T-helper 1 cell treated with Interleukin-12 subunit alpha and Interleukin-12 subunit beta and Interleukin-4 antibody, amounts not matched to agents 30 μg/mL and 1 μg/mL, for 36 hours (primary cell): ENCODE results near the gene CHKB.
A peak's percentile ranks its signal among the peaks of the same experiment; 100 is the strongest.
"Not testable (repeated sequence)": the region's sequence is repeated elsewhere in the genome, so short reads cannot be mapped to it uniquely, and the experiment has no call there.

ENCODE experiments used
- H3K27ac Mint-ChIP-seq: one replicate; pipeline ENCODE4 v1.8.0; 2021; ENCODE audit warnings: mild to moderate bottlenecking, mixed read lengths
- H3K27me3 Mint-ChIP-seq: one replicate; pipeline ENCODE4 v1.8.0; 2021; ENCODE audit warnings: low read depth, mixed read lengths
- H3K36me3 Mint-ChIP-seq: one replicate; pipeline ENCODE4 v1.8.0; 2021; ENCODE audit warnings: low read depth, mixed read lengths
- H3K4me1 Mint-ChIP-seq: one replicate; pipeline ENCODE4 v1.8.0; 2021; ENCODE audit warnings: low read depth, mixed read lengths
- H3K4me3 Mint-ChIP-seq: one replicate; pipeline ENCODE4 v1.8.0; 2021; ENCODE audit warnings: mild to moderate bottlenecking, moderate library complexity, mixed read lengths
- H3K9me3 Mint-ChIP-seq: one replicate; pipeline ENCODE4 v1.8.0; 2021; ENCODE audit warnings: mixed read lengths

CHKB gene

DNA sequence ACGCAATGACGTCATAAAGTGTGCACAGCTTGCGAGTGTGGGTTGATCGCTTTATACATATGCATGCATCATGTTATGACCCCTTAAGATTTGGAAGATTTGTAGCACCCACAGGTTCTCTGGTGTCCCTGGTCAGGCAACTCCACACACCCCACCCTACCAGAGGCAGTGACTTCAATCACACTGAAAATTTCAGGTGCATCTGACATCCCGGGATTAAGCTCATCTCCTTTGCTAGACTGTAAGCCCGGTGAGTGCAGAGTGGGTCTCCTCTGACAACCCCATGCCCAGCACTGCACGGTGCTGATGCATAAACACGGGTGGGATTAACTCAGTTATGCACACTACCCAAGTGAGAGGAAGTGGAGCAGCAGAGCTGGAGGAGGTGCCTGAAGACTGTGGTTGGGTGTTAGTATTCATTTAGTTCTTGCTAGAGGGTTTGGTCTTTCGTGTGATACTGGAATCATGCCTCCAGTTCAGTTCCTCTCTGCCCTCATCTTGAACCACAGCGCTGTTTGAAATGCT lies 38.8 kb upstream of the CHKB start:
- H3K27me3 Mint-ChIP-seq = no peaks in the 10 kb centered on the region
- H3K9me3 Mint-ChIP-seq = no peaks in the 10 kb centered on the region
- peaks cover 29% of the 10 kb centered on the region for H3K4me1 Mint-ChIP-seq
- H3K4me3 Mint-ChIP-seq = peak overlapping the region; percentile 79
- H3K36me3 Mint-ChIP-seq = peaks cover 2% of the 10 kb centered on the region
- peak overlapping the region; percentile 99 for H3K27ac Mint-ChIP-seq

DNA sequence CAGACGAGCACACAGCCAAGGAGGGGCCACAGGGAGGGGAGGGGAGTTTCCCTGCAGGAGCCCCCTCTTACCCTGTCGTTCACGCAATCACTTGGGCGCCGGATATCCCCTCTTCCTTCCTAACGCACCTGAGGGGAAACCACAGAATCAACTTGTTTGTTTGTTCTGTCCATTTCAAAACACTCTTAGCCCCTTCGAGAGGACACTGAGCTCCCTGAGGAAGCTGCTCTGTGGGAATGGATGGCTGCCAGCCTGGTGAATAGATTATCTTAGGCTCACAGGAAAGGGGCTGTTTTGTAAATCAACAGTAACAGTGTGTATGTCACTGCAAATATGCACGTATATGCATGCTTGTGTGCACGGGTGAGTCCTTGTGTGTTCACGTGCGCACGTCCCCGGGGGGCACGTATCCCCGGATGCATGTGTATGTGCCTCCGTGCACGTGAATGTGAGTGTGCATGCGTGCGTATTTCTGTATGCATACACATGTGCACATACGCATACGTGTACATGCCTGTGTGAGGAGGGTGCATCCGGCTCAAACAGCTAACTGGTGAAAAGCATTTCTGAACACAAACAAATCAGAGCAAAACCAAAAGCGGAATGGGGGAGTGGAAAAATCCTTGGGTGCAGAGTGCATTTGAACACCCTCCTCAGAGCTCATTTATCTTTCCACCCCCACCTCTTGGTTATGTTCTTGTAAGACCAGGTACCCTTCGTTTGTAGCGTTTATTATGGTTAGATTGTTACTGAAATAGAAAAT lies 38.1 kb upstream of the CHKB start:
- Mint-ChIP-seq H3K4me3 (peak overlapping the region; percentile 79), H3K4me1 (peaks cover 28% of the 10 kb centered on the region)

DNA sequence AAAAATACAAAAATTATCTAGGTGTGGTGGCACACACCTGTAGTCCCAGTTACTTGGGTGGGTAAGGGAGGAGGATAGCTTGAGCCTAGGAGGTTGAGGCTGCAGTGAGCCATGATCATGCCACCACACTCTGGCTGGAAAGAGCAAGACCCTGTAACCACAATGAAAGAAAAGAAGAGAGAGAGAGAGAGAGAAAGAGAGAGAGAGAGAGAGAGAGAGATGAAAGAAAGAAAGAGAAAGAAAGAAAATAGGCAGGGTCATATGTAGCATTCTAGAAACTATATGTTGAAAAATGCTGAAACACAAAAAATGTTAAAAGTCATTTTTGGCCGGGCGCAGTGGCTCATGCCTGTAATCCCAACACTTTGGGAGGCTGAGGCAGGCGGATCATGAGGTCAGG lies 31.6 kb upstream of the CHKB start:
- H3K4me1 Mint-ChIP-seq, H3K4me3 Mint-ChIP-seq, H3K9me3 Mint-ChIP-seq, H3K36me3 Mint-ChIP-seq, H3K27ac Mint-ChIP-seq: not testable (repeated sequence)
- peaks cover 22% of the 10 kb centered on the region for H3K27me3 Mint-ChIP-seq

More for the DNA sequence above, 38.1 kb upstream of the CHKB start:
- no peaks in the 10 kb centered on the region for H3K36me3 Mint-ChIP-seq
- no peaks in the 10 kb centered on the region for H3K9me3 Mint-ChIP-seq
- H3K27me3 Mint-ChIP-seq = no peaks in the 10 kb centered on the region
- H3K27ac Mint-ChIP-seq = peak overlapping the region; percentile 99

DNA sequence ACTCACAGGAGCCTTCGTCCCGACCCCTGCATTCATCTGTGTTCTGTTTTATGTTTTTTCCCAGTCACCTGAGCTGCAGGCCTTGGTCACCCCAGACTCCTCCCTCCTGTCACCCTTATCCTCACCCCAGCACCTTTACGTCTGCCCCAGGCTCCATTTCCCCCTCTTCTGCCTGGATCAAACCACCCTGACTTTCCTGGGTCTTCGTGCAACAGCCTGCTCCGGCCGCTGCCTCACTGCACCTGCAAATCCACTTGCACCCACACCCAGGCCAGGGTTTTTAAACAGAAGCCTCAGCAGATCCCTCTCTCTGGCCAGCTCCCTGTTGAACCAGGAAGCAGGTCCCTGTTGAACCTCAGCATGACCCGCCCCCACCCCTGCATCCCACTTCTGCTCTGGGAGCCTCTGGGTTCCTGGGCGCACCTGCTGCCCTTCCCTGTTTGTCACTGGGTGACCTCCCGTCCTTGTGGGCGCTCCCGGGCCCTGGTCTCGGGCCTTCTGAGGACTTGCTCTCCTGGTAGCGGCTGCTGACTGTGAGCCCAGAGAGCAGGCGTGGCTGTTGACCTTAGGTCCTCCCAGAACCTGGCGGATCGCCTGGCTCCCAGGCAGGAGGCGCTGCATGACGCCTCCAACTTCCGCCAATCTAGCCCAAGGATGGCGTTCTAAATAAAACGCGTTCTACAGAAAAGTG lies 30.8 kb upstream of the CHKB start:
- Mint-ChIP-seq H3K4me3 (no peak overlapping the region), H3K4me1 (peaks cover 2% of the 10 kb centered on the region), H3K27me3 (peaks cover 22% of the 10 kb centered on the region), H3K27ac (no peak overlapping the region), H3K9me3 (no peaks in the 10 kb centered on the region), H3K36me3 (no peaks in the 10 kb centered on the region)

DNA sequence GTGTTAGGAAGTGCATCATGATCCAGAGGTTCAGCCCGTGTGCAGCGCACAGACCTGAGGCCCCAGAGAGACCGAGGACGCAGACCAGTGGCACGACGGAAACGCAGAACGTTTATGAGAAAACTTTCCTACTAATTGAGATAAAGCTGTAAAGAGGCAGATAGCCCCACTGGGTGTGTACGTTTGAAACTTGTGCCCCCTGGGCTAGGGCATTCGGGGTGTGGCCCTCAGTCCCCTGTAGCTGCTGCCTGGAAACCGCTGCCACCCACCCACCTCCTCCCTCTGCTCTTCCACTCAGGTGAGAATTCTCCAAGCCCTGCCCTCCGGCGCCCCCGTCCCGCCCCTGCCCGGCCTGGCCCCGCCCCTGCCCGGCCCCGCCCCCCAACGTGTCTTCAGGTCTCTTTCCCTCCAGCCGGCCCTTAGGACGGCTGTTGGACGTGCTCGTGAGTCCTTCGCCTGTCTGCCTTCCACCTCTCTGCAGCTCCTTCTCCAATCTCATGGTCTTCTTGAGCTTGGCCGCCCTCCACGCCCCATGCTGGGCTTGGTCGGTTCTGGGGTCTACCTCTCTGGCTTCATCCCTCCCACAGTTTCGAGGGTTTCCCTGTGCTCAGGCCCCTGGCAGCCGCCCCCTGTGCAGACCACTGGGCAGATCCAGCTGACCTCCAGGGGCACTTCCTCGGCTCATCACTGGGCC lies 30.0 kb upstream of the CHKB start:
- Mint-ChIP-seq H3K36me3 (no peaks in the 10 kb centered on the region), H3K9me3 (no peaks in the 10 kb centered on the region), H3K4me3 (no peak overlapping the region), H3K4me1 (peaks cover 2% of the 10 kb centered on the region), H3K27ac (no peak overlapping the region), H3K27me3 (peaks cover 22% of the 10 kb centered on the region)

DNA sequence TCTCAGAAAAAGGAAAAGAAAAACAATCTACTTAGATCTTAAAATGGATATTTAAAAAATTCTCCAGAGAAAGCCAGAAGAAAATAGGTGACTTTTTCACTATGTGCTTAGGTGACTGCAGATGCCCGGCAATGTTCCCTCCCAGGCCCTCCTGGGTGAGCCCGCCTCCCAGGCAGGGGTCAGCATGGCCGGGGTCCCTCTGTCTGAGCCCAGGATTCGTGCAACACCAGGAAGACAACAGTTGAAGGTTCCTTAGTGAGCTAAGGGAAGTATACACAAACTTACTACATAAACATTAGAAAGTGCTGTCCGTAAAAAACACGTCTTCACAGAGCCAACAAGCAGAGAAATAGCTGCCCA lies 29.5 kb upstream of the CHKB start:
- Mint-ChIP-seq H3K9me3 (no peaks in the 10 kb centered on the region), H3K4me3 (no peak overlapping the region), H3K4me1 (peaks cover 2% of the 10 kb centered on the region), H3K27ac (no peak overlapping the region), H3K27me3 (peaks cover 27% of the 10 kb centered on the region), H3K36me3 (no peaks in the 10 kb centered on the region)

DNA sequence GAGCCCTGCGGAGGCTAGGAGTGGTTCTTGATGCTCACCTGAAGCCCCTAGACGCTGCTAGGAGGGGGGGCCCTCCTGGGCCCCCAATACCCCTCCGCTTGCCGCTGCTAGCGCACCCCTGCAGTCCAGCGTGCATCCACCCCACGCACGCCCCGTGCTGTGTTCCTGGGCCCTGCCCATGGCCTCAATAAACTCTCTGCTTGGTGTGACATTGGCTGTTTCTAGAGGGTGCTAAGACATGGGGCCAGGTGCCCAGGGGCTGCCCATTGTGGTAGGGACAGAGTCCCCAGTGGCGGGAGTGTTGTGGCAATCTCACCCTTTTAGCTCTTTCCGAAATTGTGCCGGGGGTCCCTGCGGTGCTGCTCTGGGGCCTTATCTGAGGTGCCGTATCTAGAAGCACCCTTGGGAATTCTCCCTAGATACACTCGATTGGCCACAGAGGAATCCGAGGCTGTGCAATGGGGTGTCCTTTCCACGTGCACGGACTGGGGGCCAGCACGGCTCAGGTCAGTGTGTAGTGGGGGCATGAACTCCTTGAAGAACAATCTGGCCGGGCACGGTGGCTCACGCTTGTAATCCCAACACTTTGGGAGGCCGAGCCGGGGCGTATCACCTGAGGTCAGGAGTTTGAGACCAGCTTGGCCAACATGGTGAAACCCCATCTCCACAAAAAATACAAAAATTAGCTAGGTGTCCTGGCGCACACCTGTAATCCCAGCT lies 28.9 kb upstream of the CHKB start:
- no peak overlapping the region for H3K27ac Mint-ChIP-seq
- H3K27me3 Mint-ChIP-seq = peaks cover 27% of the 10 kb centered on the region
- no peak overlapping the region for H3K4me3 Mint-ChIP-seq
- no peaks in the 10 kb centered on the region for H3K36me3 Mint-ChIP-seq
- H3K4me1 Mint-ChIP-seq = peaks cover 2% of the 10 kb centered on the region
- no peaks in the 10 kb centered on the region for H3K9me3 Mint-ChIP-seq

DNA sequence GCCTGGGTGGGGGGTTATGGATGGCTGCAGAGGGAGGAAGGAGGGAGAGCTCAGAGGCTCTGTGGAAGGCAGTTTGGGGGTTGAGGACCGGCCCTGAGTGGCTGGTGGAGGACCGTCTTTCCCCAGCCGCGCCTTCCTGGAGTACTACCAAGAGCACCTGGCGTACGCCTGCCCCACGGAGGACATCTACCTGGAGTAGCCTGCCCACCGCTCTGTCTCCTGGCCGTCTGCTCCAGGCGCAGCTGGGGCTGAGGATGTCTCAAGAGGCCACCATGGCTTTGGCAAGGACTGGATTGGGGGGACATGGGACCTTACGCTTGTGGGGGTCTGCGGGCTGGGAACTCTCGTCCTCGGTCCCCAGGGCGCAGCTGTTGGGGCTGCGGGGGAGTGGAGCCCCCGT lies 27.9 kb upstream of the CHKB start:
- H3K36me3 Mint-ChIP-seq = no peaks in the 10 kb centered on the region
- peaks cover 26% of the 10 kb centered on the region for H3K27me3 Mint-ChIP-seq
- H3K4me1 Mint-ChIP-seq = peaks cover 2% of the 10 kb centered on the region
- H3K27ac Mint-ChIP-seq = no peak overlapping the region
- H3K4me3 Mint-ChIP-seq = no peak overlapping the region
- no peaks in the 10 kb centered on the region for H3K9me3 Mint-ChIP-seq

DNA sequence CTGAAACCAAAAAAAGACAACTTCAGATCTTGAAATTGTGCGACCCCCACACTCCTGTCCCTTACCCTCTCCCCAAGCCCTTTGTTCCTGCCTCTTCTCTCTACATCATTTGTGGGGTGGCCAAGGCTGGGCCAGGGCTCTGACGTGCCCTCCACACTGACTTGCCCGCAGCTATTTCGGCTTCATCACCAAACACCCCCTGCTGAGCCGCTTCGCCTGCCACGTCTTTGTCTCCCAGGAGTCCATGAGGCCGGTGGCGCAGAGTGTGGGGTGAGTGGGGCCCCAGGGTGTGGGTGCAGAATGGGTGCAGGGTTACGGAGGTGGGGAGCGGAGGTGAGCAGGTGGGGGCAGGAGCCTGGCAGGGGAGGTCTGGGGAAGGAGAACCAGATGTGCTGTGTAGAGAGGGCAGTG lies 27.4 kb upstream of the CHKB start:
- Mint-ChIP-seq H3K36me3 (no peaks in the 10 kb centered on the region), H3K4me1 (peaks cover 2% of the 10 kb centered on the region), H3K9me3 (no peaks in the 10 kb centered on the region), H3K27ac (no peak overlapping the region), H3K4me3 (no peak overlapping the region), H3K27me3 (peaks cover 23% of the 10 kb centered on the region)

DNA sequence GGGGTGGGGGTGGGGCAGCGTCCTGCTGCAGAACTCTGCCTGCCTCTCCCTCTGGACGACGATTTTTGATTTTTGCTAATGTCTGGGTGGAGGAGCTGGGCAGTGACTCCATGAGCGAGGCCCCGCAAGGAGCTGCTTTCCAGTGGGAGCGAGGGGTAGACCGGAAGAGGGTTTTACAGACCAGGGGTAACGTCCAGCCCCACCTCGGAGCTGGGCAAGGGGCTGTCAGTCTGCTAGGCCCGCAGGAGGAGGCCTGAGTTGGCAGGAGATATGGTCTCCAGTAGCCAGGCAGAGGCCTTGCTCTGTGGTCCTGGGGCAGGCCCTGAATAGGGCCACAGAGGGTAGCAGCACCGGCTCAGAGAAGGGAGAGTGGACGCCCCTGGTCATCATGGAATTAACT lies 26.9 kb upstream of the CHKB start:
- H3K36me3 Mint-ChIP-seq = no peaks in the 10 kb centered on the region
- no peak overlapping the region for H3K27ac Mint-ChIP-seq
- H3K9me3 Mint-ChIP-seq = no peaks in the 10 kb centered on the region
- peaks cover 2% of the 10 kb centered on the region for H3K4me1 Mint-ChIP-seq
- peaks cover 22% of the 10 kb centered on the region for H3K27me3 Mint-ChIP-seq
- H3K4me3 Mint-ChIP-seq = no peak overlapping the region

DNA sequence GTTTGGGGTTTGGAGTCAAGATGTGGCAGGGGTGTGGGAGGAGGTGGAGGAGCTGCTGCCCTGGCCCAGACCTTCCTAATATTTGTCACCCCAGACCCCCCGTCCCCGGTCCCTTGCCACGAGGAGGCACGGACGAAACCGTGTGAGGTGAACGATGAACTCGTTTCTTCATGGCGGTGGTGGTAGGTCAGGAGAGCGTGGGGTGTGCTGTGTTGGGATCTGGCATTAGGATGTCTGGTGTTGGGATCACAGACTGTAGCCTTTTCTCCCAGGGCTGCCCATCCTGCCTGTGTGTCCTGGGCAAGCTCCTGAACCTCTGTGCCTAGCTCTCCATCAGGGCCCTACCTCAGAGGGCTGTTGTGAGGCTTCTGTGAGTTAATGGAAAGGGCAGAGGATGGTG lies 26.3 kb upstream of the CHKB start:
- Mint-ChIP-seq H3K4me3 (no peak overlapping the region), H3K4me1 (peaks cover 2% of the 10 kb centered on the region), H3K9me3 (no peaks in the 10 kb centered on the region), H3K27me3 (peaks cover 17% of the 10 kb centered on the region), H3K27ac (no peak overlapping the region), H3K36me3 (no peaks in the 10 kb centered on the region)

DNA sequence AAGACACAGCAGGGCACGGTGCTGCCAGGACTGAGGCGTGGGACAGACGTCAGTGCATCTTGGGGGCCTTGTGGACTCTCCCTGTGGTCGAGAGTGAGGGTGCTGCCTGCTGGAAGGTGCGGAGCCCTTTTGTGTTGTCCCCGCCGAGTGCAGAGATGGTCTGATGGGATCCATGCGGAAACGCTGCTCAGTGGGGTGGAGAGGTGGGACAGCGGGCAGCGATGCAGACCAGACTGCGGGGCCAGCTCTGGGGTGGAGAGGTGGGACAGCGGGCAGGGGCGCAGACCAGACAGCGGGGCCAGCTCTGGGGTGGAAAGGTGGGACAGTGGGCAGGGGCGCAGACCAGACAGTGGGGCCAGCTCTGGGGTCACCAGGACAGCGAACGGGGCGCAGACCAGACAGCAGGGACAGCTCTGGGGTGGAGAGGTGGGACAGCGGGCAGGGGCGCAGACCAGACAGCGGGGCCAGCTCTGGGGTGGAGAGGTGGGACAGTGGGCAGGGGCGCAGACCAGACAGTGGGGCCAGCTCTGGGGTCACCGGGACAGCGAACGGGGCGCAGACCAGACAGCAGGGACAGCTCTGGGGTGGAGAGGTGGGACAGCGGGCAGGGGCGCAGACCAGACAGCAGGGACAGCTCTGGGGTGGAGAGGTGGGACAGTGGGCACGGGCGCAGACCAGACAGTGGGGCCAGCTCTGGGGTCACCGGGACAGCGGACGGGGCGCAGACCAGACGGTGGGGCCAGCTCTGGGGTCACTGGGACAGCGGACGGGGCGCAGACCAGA lies 25.6 kb upstream of the CHKB start:
- H3K36me3 Mint-ChIP-seq, H3K4me3 Mint-ChIP-seq, H3K4me1 Mint-ChIP-seq, H3K27ac Mint-ChIP-seq, H3K9me3 Mint-ChIP-seq: not testable (repeated sequence)
- H3K27me3 Mint-ChIP-seq = peaks cover 20% of the 10 kb centered on the region

DNA sequence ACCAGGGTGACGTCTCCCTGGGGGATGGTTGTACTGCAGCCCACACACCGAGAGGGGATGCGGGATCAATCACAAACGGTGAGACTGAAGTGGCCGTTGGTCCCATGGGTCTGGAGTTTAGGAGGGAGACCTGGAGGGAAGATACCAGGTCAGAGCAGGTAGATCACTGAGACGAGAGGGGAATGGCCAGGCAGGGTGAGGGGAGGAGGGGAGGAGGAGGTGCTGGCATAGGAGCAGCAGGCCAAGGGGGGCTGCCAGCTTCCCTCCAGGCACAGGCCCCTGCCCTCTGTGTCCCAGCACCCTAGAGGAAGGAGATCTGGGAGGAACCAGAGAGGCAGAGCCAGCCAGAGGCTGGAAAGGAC lies 25.0 kb upstream of the CHKB start:
- Mint-ChIP-seq H3K4me3 (no peak overlapping the region), H3K36me3 (no peaks in the 10 kb centered on the region), H3K27me3 (peaks cover 26% of the 10 kb centered on the region), H3K9me3 (no peaks in the 10 kb centered on the region), H3K27ac (no peak overlapping the region), H3K4me1 (peaks cover 2% of the 10 kb centered on the region)
